ENCODE measurements around the gene ZRSR2.

DNA sequence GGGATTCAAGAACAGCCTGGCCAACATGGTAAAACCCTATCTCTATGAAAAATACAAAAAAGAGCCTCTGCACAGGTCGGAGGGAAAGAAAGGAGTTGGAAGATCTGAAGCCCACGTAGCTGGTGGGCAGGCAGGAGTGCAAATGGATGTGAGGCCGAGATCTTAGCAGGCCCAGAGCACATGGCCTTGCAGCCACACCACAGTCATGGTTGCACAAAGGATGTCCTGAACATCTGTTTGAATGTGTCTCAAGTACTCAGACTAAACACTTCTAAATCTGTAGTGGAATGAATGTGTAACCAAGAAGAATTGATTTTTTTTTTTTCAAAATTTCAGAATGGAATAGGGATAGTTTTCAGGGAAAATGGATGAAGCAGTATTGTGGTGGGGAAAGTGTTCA, 41.4 kb upstream of the ZRSR2 start:
- TF ChIP-seq, protein P1, sequence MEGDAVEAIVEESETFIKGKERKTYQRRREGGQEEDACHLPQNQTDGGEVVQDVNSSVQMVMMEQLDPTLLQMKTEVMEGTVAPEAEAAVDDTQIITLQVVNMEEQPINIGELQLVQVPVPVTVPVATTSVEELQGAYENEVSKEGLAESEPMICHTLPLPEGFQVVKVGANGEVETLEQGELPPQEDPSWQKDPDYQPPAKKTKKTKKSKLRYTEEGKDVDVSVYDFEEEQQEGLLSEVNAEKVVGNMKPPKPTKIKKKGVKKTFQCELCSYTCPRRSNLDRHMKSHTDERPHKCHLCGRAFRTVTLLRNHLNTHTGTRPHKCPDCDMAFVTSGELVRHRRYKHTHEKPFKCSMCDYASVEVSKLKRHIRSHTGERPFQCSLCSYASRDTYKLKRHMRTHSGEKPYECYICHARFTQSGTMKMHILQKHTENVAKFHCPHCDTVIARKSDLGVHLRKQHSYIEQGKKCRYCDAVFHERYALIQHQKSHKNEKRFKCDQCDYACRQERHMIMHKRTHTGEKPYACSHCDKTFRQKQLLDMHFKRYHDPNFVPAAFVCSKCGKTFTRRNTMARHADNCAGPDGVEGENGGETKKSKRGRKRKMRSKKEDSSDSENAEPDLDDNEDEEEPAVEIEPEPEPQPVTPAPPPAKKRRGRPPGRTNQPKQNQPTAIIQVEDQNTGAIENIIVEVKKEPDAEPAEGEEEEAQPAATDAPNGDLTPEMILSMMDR (IDR thresholded peaks at IDR 0.05), result no peak
- no peak for TF ChIP-seq POLR2A (IDR thresholded peaks at IDR 0.05)

Measured in heart left ventricle (tissue), 13 donors.